ENCODE results near the gene OTUD7B. TPM values are rescaled to one million over a fixed set of nuclear protein-coding genes. Genes with fewer than 3 reads are reported as not detected.

OTUD7B gene
- total and polyA plus RNA-seq, 2 donors (not counting 1 experiment from before 2014, with no cell fraction given), result 0.40 to 3.3 TPM

DNA sequence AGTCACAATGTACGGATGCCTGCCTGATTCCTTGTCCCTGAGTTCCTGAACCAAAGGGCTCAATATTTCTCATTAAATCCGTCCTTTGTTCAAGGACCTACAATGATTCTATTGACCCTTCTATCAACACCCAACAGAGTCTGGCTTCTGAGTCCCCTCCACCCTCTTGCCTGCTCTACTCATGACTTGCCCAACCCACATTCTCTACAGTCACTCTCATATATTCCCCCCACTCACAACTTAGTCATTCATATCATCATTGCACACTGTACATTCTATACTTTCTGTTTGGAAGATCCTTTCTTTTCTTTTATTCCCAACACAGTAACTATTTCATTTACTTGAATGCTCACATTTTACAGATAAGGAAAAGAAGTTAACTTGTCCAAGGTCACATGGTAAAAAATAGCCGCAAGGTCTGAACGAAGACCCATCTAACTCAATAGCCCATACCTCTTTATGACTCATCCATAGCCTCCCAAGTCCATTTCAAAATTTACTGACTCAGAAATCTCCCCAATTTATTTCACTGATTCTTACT, 3.6 kb downstream of the OTUD7B start:
- Mint-ChIP-seq H3K27me3 (peaks cover 60% of the 10 kb centered on the region), H3K27ac (no peak overlapping the region), H3K9me3 (ENCODE audit: insufficient read depth) (no peaks in the 10 kb centered on the region), H3K4me3 (no peak overlapping the region), H3K4me1 (peaks cover 12% of the 10 kb centered on the region)
- DNase-seq (no peak), ATAC-seq (ENCODE audit: low read depth) (no peak)
- intact Hi-C loops (cut with micrococcal nuclease), result no loop called here
- H4K20me1 ChIP-seq (ENCODE audit: control insufficient read depth, insufficient read depth, low read length, poor library complexity, severe bottlenecking), result no peaks in the 10 kb centered on the region
- peaks cover 0 to 3% (median 0%) of the 10 kb centered on the region in 3 donors for H3K9me3 ChIP-seq (ENCODE audit: control extremely low read depth in 1 of 3, control insufficient read depth in 2 of 3, insufficient read depth in 1 of 3, low read length in 2 of 3)
- H3K4me1 ChIP-seq (ENCODE audit: control insufficient read depth in 2 of 2, insufficient read depth in 2 of 2, low read length in 2 of 2), result peaks cover 15 to 16% of the 10 kb centered on the region in 2 donors
- H3K27ac ChIP-seq (ENCODE audit: low read length in 2 of 2), result no peak overlapping the region
- peaks cover 6 to 66% (median 49%) of the 10 kb centered on the region in 4 experiments for H3K27me3 ChIP-seq (replicated peaks in 1 of 4; ENCODE audit: control extremely low read depth in 1 of 4, control insufficient read depth in 3 of 4, insufficient read depth in 4 of 4, low read length in 3 of 4)
- H3K4me2 ChIP-seq (replicated peaks; ENCODE audit: low read depth, low read length, poor library complexity, severe bottlenecking), result no peak overlapping the region
- CTCF ChIA-PET, result no interaction called here
- no peaks in the 10 kb centered on the region for H3K79me2 ChIP-seq (ENCODE audit: control insufficient read depth, insufficient read depth, low read length)
- POLR2A ChIA-PET, result no interaction called here
- no peak for TF ChIP-seq EZH2 (IDR thresholded peaks at IDR 0.05; ENCODE audit: borderline replicate concordance, insufficient read depth, low read depth, low read length, poor library complexity, severe bottlenecking)
- TF ChIP-seq, protein P1, sequence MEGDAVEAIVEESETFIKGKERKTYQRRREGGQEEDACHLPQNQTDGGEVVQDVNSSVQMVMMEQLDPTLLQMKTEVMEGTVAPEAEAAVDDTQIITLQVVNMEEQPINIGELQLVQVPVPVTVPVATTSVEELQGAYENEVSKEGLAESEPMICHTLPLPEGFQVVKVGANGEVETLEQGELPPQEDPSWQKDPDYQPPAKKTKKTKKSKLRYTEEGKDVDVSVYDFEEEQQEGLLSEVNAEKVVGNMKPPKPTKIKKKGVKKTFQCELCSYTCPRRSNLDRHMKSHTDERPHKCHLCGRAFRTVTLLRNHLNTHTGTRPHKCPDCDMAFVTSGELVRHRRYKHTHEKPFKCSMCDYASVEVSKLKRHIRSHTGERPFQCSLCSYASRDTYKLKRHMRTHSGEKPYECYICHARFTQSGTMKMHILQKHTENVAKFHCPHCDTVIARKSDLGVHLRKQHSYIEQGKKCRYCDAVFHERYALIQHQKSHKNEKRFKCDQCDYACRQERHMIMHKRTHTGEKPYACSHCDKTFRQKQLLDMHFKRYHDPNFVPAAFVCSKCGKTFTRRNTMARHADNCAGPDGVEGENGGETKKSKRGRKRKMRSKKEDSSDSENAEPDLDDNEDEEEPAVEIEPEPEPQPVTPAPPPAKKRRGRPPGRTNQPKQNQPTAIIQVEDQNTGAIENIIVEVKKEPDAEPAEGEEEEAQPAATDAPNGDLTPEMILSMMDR (IDR thresholded peaks at IDR 0.05), result no peak
- no peak overlapping the region for H3K4me3 ChIP-seq (ENCODE audit: control extremely low read depth in 1 of 5, extremely low read depth in 1 of 5, insufficient read depth in 1 of 5, low read depth in 2 of 5, low read length in 4 of 5)
- no peak overlapping the region for H3K9ac ChIP-seq (ENCODE audit: low read length)
- no peak overlapping the region for H2AFZ ChIP-seq (ENCODE audit: insufficient read depth, low read depth, low read length, poor library complexity, severe bottlenecking)
- WGBS (ENCODE audit: insufficient coverage), result 100% methylated on average over 2 of the region's 4 CpGs
- no peaks in the 10 kb centered on the region for H3K36me3 ChIP-seq (replicated peaks in 1 of 2; ENCODE audit: control extremely low read depth in 1 of 2, control insufficient read depth in 1 of 2, extremely low read depth in 1 of 2, insufficient read depth in 2 of 2, low read length in 1 of 2)

DNA sequence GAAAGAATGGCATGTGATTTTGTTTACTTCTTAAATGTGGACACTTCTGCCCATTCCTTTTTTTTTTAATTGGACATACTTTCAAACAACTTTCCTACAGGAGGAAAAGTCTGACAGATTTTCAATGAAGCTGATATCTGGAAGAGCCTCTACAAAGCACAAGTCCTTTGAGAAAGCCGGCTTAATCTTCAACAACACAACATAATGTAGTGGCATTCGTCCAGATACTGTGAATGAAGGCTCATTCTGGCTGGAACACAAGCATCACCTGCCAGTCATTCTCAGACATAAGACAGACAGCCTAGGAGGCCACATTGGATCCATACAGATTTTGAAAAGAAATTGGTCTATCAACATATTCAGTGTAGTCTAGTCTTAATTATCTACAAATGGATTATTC, 4.9 kb downstream of the OTUD7B start:
- no peaks in the 10 kb centered on the region for H3K9me3 Mint-ChIP-seq (ENCODE audit: insufficient read depth)
- peaks cover 6 to 59% (median 46%) of the 10 kb centered on the region in 4 experiments for H3K27me3 ChIP-seq (replicated peaks in 1 of 4; ENCODE audit: control extremely low read depth in 1 of 4, control insufficient read depth in 3 of 4, insufficient read depth in 4 of 4, low read length in 3 of 4)
- intact Hi-C loops (cut with micrococcal nuclease), result no loop called here
- DNase-seq (no peak), ATAC-seq (ENCODE audit: low read depth) (no peak)
- no peak overlapping the region for H3K27ac ChIP-seq (ENCODE audit: low read length in 2 of 2)
- CTCF ChIA-PET, result interaction anchor here (1.1 kb wide), 1 partner anchor 182 kb away, joined by 4 read pairs; no protein-coding TSS in a partner anchor
- H3K4me3 Mint-ChIP-seq, result no peak overlapping the region
- peaks cover 0 to 3% (median 0%) of the 10 kb centered on the region in 3 donors for H3K9me3 ChIP-seq (ENCODE audit: control extremely low read depth in 1 of 3, control insufficient read depth in 2 of 3, insufficient read depth in 1 of 3, low read length in 2 of 3)
- H3K4me2 ChIP-seq (replicated peaks; ENCODE audit: low read depth, low read length, poor library complexity, severe bottlenecking), result no peak overlapping the region
- no peak overlapping the region for H2AFZ ChIP-seq (ENCODE audit: insufficient read depth, low read depth, low read length, poor library complexity, severe bottlenecking)
- TF ChIP-seq EZH2 (IDR thresholded peaks at IDR 0.05; ENCODE audit: borderline replicate concordance, insufficient read depth, low read depth, low read length, poor library complexity, severe bottlenecking), result no peak
- TF ChIP-seq, protein P1 (IDR thresholded peaks at IDR 0.05), result no peak
- no peaks in the 10 kb centered on the region for H3K79me2 ChIP-seq (ENCODE audit: control insufficient read depth, insufficient read depth, low read length)
- no peak overlapping the region for H3K4me3 ChIP-seq (ENCODE audit: control extremely low read depth in 1 of 5, extremely low read depth in 1 of 5, insufficient read depth in 1 of 5, low read depth in 2 of 5, low read length in 4 of 5)
- H3K4me1 Mint-ChIP-seq, result peaks cover 16% of the 10 kb centered on the region
- H3K4me1 ChIP-seq (ENCODE audit: control insufficient read depth in 2 of 2, insufficient read depth in 2 of 2, low read length in 2 of 2), result peaks cover 11 to 15% of the 10 kb centered on the region in 2 donors
- H3K36me3 ChIP-seq (replicated peaks in 1 of 2; ENCODE audit: control extremely low read depth in 1 of 2, control insufficient read depth in 1 of 2, extremely low read depth in 1 of 2, insufficient read depth in 2 of 2, low read length in 1 of 2), result no peaks in the 10 kb centered on the region
- POLR2A ChIA-PET, result no interaction called here
- H3K9ac ChIP-seq (ENCODE audit: low read length), result no peak overlapping the region
- H3K27ac Mint-ChIP-seq, result no peak overlapping the region
- no peaks in the 10 kb centered on the region for H4K20me1 ChIP-seq (ENCODE audit: control insufficient read depth, insufficient read depth, low read length, poor library complexity, severe bottlenecking)
- H3K27me3 Mint-ChIP-seq, result peaks cover 64% of the 10 kb centered on the region
- 29% methylated on average over 1 of the region's 2 CpGs for WGBS (ENCODE audit: insufficient coverage)

Measured in B cell (primary cell).